Measurements from ENCODE around the gene LAMA4.
A peak's percentile ranks its signal among the peaks of the same experiment; 100 is the strongest.

The LAMA4 gene

DNA sequence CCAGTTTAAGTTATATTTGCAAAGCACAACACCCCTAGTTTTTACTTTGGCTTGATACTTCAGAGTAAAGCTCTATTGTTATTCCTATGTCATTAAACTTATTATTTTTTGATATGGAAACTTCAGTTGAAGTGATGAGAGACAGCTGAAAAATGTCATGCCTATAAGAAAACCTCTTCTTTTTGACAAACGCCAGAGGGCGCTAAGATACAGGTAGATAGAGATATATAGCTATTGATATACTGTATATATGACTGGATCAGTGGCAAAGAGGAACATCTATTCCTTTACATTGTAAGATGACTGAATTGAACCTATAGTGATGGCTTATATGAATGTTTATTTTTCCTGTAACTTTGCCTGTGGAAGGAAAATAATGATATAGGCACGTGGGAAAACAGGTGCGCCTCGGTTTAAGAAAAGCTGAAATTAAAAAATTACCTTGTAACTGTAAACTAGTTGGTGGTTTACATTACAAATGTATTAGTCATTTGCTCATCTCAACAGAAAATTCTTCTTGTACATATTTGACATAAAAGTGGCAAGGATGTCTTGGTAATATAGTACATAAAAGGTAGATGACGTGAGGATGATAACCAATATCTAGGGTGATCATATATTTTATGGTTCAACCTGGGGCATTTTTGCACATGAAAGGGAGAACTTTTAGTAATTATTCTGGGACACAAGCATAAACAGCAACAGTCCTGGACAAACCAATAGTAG lies 74.1 kb downstream of the LAMA4 start:
- DNase-seq = peak; percentile 46 to 74

DNA sequence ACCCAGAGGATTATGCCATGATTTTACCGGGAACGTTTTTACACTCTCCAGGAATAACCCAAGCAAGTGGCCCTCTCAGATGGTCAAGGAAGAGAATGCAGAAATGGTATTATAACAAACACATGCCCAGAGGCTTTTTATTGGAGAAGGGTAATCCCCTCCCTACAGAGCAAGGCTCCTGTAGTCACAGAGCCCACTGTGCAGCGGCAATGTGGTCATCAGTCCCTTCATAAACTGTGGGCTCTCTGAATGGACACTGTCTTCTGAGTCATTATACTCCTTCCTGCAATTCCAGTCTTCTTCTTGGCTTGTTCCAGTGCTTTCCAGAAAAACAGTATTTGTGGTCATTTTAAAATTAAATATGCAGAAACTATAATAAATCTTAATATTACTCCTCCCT lies 74.7 kb downstream of the LAMA4 start:
- DNase-seq = no peak

DNA sequence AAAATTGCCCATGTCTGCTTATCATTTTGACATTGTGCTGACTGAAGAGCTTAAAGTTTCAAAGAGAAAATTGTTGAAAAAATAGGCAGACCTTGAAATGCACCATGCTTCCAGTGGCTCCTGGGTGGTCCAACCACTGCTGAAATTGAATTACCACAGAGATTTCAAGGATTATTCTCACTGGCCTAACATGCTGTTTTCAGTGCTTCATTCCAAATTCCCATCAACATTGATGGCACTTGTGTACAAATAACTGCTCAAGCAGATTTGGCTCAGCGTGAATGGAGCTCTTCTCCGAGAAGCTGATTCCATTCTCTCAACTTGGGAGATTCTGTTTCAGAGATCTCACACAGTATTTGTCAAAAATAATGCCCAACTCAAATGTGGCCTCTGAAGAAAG lies 75.5 kb downstream of the LAMA4 start:
- DNase-seq = no peak

DNA sequence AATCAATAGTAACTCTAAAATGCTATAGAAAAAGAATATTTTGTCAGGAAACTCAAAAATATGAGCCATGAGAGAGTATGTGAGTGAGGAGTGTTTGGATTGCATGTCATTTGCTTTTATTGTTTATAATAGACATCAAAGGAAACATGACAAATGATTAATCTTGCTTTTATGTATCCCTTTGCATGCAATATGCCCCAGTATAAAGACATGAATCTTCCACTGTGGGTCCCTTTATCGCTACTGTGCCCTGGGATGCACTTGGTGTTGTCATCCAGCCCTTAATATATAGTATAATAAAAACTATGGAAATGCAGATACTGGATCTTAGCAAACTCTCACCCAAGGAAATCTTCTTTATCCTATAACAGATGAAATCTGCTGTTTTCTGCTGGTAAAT lies 77.3 kb downstream of the LAMA4 start:
- DNase-seq = no peak

DNA sequence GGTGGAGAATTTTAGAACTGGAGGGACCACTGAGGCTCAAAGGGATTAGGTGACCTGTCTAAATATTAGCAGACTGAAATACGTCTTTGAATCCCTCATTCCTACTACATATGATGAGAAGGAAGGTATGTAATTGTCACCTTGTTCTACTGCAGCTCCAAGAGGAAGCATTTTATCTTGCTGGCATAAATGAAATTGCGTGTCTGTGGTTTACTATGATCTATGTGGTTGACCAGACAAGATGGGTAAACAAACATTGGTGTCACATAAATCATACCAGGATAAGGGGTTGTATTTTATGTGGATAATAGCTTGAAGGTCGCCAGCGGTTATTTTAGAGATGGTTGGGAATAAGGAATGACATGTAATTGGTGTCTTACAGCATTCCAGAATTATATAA lies 78.2 kb downstream of the LAMA4 start:
- DNase-seq = no peak

DNA sequence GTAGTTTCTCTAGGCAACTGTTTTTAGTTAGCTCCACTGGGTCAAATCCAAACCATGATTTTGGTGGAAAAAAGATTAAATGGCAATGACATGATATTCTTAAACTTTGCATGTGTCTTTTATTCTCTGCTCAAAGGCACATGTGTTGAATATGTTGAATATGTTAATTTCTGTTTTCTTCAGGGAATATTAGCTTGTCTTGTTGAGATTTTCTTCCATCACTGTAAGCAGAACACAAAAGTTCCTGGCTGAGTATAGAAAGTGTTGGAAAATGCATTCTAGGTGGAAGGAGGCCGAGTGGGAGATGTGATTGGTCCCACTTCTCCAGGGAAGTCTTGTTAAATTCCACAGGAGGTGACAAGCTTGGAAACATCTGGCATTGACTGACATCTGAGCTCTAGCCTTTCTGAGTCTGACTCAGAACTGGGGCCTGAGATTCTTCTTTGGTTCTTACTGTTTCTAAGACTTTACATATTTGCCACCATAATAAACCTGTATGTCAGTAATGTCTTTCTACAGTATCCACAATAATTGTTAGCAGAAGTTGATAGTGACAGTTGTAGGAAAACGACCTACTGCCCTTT lies 81.1 kb downstream of the LAMA4 start:
- no peak for DNase-seq

DNA sequence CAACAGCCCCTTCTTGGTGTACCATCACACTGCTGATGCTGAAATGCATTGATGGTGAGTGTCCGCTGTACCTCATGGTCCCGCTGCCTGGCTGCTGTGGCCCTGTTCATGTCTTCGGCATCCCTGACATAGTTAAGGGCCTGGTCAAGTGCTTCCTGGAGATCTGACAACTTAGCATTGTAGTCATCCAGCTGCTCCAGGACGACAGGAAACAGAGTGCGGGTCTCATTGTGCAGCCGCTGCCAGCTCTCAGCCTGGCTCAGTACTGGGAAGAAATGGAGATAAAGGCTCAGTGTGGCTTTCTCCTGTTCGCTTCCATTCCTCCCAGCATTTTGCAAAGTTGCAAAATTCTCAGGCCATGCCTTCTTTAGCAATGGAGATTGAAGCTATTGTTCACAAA lies 81.8 kb downstream of the LAMA4 start:
- DNase-seq = no peak

DNA sequence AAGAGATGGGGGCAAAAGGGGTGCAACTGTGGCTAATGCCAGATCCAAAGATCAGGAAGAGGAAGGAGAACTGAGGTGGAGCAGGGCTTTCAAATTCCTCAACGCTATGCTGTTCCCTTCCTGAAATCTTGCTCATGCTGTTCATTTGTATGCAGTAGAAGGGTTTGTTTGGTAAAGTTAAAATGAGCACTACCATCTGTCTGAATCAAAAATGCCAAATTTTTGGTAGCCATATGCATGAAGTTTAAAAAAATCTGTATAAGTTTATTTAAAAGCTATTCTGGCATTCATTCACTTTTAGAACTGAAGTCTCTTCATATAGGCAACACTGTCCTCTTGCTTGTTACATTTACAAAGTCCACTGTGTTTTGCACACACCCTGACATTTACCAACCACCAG lies 84.8 kb downstream of the LAMA4 start:
- DNase-seq = no peak

DNA sequence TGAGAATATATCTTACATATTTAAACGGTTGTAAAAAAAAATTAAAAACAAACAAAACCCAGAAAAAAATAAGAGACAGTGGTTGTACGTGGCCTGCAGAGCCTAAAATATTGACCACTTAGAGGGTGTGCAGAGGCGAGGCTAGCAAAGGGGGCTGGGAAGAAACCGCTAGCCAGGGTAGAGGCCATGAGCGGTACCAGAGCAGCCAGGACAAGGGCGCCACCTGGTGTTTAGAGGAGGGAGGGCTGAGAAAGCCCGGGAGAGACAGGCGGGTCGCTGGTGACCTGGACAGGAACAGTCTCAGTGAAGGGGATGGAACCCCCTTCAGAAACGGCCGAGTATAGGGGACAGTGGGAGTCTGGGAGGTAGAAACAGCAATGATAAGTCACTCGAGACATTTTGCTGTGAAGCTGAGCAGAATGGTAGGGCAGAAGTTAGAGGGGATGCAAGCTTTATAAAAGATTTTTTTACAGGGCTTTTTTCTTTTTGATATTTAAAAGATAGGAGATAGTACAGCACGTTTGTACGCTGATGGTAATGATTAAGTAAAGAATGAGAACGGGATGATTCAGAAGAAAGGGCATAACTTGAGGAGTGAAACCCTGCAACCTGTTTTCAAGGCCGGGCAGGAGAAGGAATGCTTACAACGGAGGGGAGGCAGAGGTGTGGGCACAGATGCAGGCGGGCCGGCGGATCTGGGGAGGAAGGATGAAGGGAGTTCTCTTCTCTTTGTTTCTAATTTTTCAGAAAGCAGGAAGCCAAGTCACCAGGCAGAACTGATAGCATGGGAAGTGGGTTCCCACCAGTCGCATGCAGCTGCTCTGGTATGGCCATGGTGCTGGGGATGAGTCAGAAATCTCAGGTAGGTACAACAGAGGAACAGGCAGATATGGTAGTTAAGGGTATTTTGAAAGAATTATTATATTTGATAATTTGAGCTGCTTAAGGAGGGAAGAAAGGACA lies 90.8 kb downstream of the LAMA4 start:
- DNase-seq = peak; percentile 66 to 73

DNA sequence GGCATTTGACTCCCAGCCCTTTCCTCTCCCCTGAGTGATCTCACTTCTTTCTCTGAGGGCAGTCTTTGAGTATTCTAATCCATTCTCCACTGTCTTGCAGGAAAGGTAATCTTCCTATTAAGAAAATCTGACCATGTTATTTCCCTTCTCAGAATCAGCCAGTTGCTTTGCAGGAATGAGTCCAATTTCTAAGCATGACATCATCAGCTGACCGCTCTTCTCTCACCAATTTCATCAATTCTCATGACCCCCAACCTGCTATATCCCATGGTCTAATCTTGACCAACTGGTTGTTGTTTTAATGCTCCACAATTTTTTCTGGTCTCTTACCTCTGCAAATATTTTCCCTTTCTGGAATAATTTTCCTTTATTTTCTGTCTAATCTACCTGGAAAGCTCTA lies 93.6 kb downstream of the LAMA4 start:
- no peak for DNase-seq

DNA sequence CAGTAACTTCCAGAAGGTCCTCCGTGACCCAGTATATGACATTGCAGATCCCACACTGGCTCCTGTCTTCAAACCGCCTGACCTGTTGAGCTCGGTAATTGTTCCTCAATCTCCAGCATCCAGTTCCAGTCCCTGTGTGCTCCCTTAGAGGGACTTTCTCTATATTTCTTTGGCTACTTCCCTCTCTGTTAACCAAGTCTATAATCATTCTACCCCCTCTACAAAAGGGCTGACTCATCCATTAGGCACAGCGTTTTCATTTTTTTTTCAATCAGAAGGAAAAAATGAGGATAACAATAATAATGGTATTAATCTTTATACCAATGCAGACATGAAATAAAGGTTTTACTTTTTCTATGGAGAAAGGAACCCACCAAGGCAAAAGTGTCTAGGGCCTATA lies 97.7 kb downstream of the LAMA4 start:
- no peak for DNase-seq

DNA sequence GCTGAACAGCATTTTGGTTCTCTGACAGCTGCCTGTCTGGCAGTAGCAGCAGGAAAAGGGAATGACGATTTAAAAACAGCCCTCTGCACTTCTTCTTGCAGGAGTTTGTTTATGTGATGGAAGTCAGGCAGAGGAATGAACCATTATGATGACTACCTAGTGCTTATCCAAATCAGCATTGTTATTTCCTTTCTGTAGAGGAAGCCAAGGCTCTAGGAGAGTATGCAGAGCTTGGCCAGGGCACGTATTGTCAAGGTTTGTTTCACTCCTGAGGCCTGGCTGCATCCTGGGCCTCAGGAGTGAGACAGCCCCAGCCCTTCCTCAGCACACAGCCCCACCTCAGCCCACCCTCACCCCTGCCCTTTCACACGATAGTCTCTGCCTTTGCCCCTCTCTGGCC lies 98.5 kb downstream of the LAMA4 start:
- DNase-seq = no peak

DNA sequence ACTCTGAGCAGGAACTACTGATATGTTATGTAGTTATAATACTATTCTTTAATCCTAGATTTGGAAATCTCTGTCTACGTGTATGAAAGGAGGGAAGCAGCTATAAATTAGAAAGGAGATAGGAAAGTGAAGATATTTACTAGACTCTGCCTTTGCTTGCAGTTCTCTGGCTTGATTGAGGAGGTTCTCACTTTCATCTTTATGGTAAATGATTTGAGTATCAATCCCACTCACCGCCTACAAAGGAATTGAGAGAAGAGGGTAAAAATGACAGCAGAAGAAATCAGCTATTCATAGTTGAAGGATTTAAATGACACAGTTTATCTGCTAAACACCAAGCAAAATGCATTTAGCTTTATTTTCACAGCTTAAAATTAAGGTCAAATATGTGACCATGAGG lies 99.7 kb downstream of the LAMA4 start:
- DNase-seq = no peak

DNA sequence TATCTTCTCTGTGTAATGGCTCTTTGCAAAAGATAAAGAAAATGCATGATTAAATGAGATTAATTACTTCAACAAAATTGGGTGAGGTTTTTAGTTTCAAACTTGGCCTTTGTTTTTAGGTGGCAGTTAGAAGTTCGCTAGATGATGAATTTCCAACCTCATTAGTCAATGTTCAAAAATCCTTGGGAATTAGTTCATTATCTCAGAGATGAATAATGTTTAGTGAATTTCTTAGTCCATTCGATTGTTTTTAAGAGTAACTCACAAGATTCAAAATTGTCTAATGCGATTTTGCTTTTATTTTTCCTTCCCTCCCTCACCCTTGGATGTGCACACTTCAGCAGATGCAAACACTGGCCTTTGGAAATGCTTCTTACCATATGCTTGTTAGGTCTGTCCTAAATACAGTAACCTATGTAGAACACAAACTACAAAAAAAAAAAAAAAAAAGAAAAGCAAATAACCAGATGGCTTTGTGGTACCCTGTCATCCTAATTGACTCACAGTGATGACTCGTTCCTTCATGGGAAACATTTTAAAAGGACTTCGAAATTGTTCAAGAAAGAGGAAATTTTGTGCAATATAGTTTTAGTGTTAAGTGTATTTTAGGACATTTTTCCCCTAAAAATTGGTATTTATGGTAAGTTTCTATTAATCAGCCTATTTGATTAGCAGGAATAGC lies 100.3 kb downstream of the LAMA4 start:
- DNase-seq = no peak

DNA sequence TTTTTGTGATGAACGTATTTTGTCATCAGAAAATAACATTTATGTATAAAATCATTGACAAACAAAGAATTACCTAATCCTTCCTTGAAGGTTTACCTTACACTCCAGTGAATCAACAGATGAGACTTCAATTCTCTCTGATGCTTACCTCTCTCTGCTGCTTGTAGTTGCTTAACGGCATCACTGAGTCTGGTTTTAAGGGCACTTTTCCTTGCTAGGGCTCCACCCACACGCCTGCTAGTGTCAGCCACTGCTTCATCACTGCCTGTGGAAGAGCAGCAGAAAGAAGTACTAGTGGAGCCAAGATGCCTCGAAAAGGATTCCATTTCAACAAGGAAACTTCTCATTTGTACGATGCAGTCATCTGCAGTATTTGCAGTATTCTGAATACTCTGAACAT lies 104.0 kb downstream of the LAMA4 start:
- no peak for DNase-seq

DNA sequence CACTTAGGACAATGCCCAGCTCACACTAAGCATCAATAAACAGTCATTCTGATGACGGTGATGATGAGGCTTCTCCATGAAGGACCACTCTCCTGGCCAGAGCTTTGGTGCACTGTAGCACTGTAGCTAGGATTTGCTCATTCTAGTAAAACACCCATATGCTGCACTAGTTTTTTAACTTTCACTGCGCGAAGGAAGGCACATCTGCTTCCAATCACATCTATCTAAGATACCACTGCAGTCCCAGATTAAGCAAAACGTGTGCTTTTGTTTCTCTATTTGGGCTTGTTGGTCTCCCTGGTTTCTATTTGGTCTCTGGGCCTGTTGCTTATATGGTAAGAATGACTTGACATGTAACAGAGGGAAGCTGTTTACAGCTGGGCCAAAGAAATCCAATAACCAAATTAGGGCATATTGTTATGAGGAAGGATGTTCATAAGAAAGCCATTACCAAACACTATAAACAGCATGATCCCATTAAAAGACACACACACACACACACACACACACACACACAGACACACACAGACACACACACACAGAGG lies 104.6 kb downstream of the LAMA4 start:
- no peak for DNase-seq

DNA sequence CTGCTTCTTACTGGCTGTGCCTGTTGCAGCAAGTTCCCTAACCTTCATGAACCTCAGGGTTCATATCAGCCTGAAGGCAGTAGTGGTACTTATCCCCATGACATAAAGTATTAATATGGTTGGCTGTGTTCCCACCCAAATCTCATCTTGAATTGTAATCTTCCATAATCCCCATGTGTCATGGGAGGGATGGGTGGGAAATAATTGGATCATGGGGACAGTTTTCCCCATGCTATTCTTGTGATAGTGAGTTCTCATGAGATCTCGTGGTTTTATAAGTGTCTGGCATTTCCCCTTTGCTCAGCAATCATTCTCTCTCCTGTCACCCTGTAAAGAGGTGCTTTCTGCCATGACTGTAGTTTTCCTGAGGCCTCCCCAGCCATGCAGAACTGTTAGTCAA lies 105.1 kb downstream of the LAMA4 start:
- no peak for DNase-seq

DNA sequence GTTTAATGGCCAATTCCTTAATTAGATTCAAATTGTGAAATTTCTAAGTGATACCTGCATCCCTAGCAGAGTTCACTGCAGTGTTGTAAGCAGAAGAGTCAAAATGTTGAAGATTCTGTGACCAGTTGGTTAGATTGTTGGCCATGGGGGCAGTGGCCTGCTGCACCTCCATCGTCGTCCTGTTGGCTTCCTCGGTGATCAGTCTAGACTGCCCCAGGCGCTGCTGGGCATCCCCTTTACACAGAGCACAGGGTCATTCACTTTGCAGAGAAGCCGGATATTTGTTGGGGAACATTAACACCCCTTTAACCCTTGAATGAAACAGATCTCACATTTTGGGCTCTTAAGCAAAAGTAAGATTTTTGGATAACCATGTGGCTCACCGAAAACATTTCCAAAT lies 106.3 kb downstream of the LAMA4 start:
- no peak for DNase-seq

DNA sequence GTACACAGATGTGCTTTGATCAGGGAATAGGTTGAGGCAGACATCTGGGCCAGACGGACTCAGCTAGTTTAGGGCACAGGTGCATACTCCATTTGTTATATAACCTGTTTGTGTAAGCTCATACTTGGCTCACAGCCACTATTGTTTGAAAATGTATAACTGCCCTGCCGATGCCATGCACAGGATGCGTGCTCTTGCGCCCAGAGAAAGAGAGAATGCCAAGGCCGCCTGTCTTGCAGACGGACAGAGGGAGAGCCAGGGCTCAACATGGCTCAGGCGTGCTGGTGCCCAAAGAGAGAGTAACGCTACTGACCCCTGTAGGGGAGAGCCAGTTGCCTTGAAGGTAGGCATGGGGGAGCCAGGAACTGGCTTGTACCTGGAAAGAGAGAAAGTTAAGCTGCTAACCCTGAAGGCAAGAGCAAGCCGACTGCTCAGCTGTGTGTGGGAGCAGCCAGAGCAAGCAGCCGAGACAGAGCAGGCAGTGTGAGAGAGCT lies 109.2 kb downstream of the LAMA4 start:
- no peak for DNase-seq

DNA sequence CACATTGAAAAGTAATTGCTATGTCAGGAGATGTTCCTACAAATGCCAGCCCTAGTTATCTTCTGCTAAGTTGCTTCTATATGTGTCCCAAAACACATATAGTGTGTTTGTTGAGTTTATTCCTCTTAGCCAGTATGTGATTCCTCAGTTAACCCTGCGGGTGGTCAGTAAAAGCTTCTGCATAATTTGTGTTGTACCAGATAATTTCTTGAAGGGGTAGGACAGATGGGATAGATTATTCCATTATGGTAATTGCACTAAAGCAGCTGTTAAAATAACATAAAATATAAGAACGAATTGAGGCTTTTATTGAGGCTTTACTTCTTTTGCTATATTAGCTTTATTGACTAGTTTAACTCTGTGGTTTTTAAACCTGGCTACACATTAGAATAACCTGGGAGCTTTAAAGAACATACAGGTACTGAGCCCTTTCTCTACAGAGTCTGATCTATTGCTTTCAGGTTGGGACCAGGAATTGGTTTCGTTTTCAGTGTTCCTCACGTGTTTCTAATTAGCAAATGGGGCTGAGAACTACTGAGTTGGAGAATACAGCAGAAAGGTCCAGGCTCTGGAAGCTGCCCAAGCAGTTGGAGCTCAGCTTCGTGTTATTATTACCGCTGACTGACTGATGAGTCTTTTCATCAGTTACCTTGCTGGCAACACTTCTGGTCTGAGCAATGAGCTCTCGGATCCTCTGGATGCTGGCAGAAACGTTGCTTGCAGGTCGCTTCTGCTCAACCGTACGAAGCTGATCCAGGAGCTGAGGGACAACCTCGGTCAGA lies 110.0 kb downstream of the LAMA4 start:
- no peak for DNase-seq

DNA sequence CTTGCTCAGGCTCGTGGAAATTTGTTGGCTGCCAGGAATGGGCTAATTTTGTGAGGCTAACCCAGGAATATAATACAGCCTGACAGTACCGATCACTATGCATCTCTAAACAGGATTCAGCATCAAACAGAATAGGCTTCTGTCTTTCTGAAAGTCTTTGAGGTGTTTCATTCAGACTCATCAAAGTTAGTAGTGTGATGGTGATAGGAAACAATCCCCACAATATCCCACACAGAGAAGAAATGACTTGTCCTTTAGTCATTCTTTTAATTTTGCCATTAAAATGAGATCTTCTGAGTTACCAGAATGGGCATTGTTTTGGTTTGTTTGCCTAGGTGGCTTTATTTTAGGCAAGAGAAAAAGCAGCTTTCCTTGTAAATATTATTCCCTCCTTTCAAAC lies 112.7 kb downstream of the LAMA4 start:
- DNase-seq = no peak

DNA sequence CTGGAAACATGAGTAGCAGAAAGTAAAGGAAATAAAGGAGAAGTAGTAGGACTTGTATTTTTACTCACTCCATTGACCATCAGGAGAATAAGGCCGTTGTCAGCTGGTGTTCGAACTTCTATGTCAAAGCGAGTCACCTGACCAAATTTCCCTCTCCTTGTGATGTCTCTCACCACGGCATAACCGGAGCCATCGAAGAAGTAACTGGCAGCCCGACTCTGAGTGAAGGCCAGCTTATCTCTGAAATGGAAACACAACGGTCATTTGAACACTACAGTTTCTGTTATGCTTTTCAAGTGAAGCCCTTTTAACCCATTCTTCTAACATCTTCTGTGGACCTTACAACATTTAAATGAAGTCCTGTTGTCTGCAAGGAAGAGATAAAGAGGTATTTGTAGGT lies 115.3 kb downstream of the LAMA4 start:
- DNase-seq = no peak
